ENCODE measurements around the gene MRPL23. TPM values are rescaled to one million over a fixed set of nuclear protein-coding genes. Genes with fewer than 3 reads are reported as not detected.

MRPL23 gene
- total RNA-seq, 1 experiment from 2014 or later: 109 TPM

- intact Hi-C loops (cut with micrococcal nuclease; ENCODE audit: unreplicated experiment): no loop called here
- BruUV-seq (replicated peaks): no TSS peak
- Mint-ChIP-seq H3K27ac (ENCODE audit: unreplicated experiment) (no peak overlapping the region), H3K36me3 (ENCODE audit: insufficient read depth, unreplicated experiment) (no peaks in the 10 kb centered on the region), H3K4me1 (ENCODE audit: low read depth, unreplicated experiment) (peaks cover 8% of the 10 kb centered on the region), H3K4me3 (ENCODE audit: low read depth, unreplicated experiment) (no peak overlapping the region), H3K27me3 (ENCODE audit: unreplicated experiment) (peaks cover 70% of the 10 kb centered on the region), H3K9me3 (ENCODE audit: low read depth, unreplicated experiment) (no peaks in the 10 kb centered on the region)
- no peak for TF ChIP-seq CTCF (IDR thresholded peaks at IDR 0.05; ENCODE audit: unreplicated experiment)
- DNase-seq: no peak
- CTCF ChIA-PET: no interaction called here
Measured at GRCh38 chr11:1923201-1923956, 23.8 kb upstream of the MRPL23 start.

- H3K27me3 Mint-ChIP-seq (ENCODE audit: unreplicated experiment): peaks cover 75% of the 10 kb centered on the region
- H3K4me1 Mint-ChIP-seq (ENCODE audit: low read depth, unreplicated experiment): peaks cover 8% of the 10 kb centered on the region
- H3K27ac Mint-ChIP-seq (ENCODE audit: unreplicated experiment): no peak overlapping the region
- TF ChIP-seq CTCF (IDR thresholded peaks at IDR 0.05; ENCODE audit: unreplicated experiment): no peak
- H3K4me3 Mint-ChIP-seq (ENCODE audit: low read depth, unreplicated experiment): no peak overlapping the region
- CTCF ChIA-PET: no interaction called here
- DNase-seq: no peak
- H3K36me3 Mint-ChIP-seq (ENCODE audit: insufficient read depth, unreplicated experiment): no peaks in the 10 kb centered on the region
- no TSS peak for BruUV-seq (replicated peaks)
- H3K9me3 Mint-ChIP-seq (ENCODE audit: low read depth, unreplicated experiment): no peaks in the 10 kb centered on the region
- intact Hi-C loops (cut with micrococcal nuclease; ENCODE audit: unreplicated experiment): no loop called here
Measured at GRCh38 chr11:1924181-1924580, 23.0 kb upstream of the MRPL23 start.

GRCh38 chr11:1924646-1925372 lies 22.3 kb upstream of the MRPL23 start:
- H3K9me3 Mint-ChIP-seq (ENCODE audit: low read depth, unreplicated experiment): no peaks in the 10 kb centered on the region
- peaks cover 75% of the 10 kb centered on the region for H3K27me3 Mint-ChIP-seq (ENCODE audit: unreplicated experiment)
- H3K36me3 Mint-ChIP-seq (ENCODE audit: insufficient read depth, unreplicated experiment): no peaks in the 10 kb centered on the region
- CTCF ChIA-PET: no interaction called here
- no peak for TF ChIP-seq CTCF (IDR thresholded peaks at IDR 0.05; ENCODE audit: unreplicated experiment)
- BruUV-seq (replicated peaks): no TSS peak
- H3K27ac Mint-ChIP-seq (ENCODE audit: unreplicated experiment): no peak overlapping the region
- no peak overlapping the region for H3K4me3 Mint-ChIP-seq (ENCODE audit: low read depth, unreplicated experiment)
- no peak for DNase-seq
- H3K4me1 Mint-ChIP-seq (ENCODE audit: low read depth, unreplicated experiment): peaks cover 8% of the 10 kb centered on the region
- intact Hi-C loops (cut with micrococcal nuclease; ENCODE audit: unreplicated experiment): no loop called here

GRCh38 chr11:1925373-1926155 lies 21.6 kb upstream of the MRPL23 start:
- TF ChIP-seq CTCF (IDR thresholded peaks at IDR 0.05; ENCODE audit: unreplicated experiment): no peak
- no TSS peak for BruUV-seq (replicated peaks)
- Mint-ChIP-seq H3K36me3 (ENCODE audit: insufficient read depth, unreplicated experiment) (no peaks in the 10 kb centered on the region), H3K4me3 (ENCODE audit: low read depth, unreplicated experiment) (no peak overlapping the region), H3K27me3 (ENCODE audit: unreplicated experiment) (peaks cover 76% of the 10 kb centered on the region), H3K27ac (ENCODE audit: unreplicated experiment) (no peak overlapping the region), H3K4me1 (ENCODE audit: low read depth, unreplicated experiment) (peaks cover 8% of the 10 kb centered on the region), H3K9me3 (ENCODE audit: low read depth, unreplicated experiment) (no peaks in the 10 kb centered on the region)
- DNase-seq: no peak
- CTCF ChIA-PET: no interaction called here
- intact Hi-C loops (cut with micrococcal nuclease; ENCODE audit: unreplicated experiment): no loop called here
